Right atrium auricular region (tissue), 2 donors: Measurements from ENCODE around the gene PBOV1. TPM values are rescaled to one million over a fixed set of nuclear protein-coding genes. Genes with fewer than 3 reads are reported as not detected.

Experiments used
- DNase-seq: peaks from one replicate; pipeline ENCODE4 v3.0.0-alpha.2; 2019; ENCODE audit warnings: low spot score
- H3K27ac ChIP-seq, 2 donors: fragments of 200-600 bp; sonication (generic); 1 replicate in 1 of 2; 2 replicates in 1 of 2; pipeline ENCODE4 v1.5.1; 2016 to 2019
- H3K27me3 ChIP-seq, 2 donors: fragments of 200-600 bp; sonication (generic); one replicate each; pipeline versions ENCODE4 v1.5.1 to v1.6.0; 2017 to 2019
- H3K36me3 ChIP-seq: fragments of 200-600 bp; sonication (generic); one replicate; pipeline ENCODE4 v1.5.1; 2016
- H3K4me1 ChIP-seq, 2 donors: fragments of 200-600 bp; sonication (generic); one replicate each; pipeline versions ENCODE4 v1.5.1 to v1.6.0; 2017 to 2019
- H3K4me3 ChIP-seq, 2 donors: fragments of 200-600 bp; sonication (generic); 1 replicate in 1 of 2; 2 replicates in 1 of 2; pipeline ENCODE4 v1.5.1; 2017 to 2019; ENCODE audit warnings: mild to moderate bottlenecking in 1 of 2, moderate library complexity in 1 of 2
- H3K9me3 ChIP-seq, 2 donors: fragments of 200-600 bp; sonication (generic); one replicate each; pipeline ENCODE4 v1.5.1; 2019
- total RNA-seq, 2 donors: library from RNA; depleted of rRNA; stranded (reverse); fragments of >200 nt; gene quantifications; one replicate each; pipeline ENCODE4 v1.1.0, GENCODE V29; 2016
- TF ChIP-seq, protein P1 (sequence below), 2 donors: fragments of 200-600 bp; sonication (generic); IDR thresholded peaks; one replicate each; pipeline ENCODE4 v1.5.1; 2019; ENCODE audit warnings: antibody characterized with exemption in 2 of 2

Gene PBOV1
- total RNA-seq, 2 donors from 2014 or later, result not detected

DNA sequence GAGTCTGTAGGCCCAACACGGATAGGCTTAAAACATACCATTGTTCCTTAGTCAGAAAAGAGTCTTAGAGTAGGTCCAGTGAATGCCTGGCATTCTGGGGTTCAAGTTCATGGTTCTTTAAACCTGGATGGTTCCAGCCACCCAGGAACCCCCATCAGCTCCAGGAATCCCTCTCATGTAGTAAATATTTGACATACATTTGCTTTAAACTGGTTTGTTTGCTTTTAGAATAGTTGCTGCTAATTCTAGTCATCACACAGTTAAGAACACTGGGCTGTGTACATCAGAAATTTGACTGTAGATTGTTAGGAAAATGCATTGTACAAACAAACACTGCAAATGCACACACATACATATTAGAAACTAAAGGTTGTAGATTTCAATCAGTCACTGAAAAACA, 30.6 kb upstream of the PBOV1 start:
- DNase-seq, result no peak
- Histone ChIP-seq H3K4me3 (no peak overlapping the region), H3K9me3 (no peaks in the 10 kb centered on the region), H3K4me1 (no peaks in the 10 kb centered on the region), H3K27ac (no peak overlapping the region), H3K27me3 (no peaks in the 10 kb centered on the region), H3K36me3 (no peaks in the 10 kb centered on the region)
- TF ChIP-seq, protein P1, sequence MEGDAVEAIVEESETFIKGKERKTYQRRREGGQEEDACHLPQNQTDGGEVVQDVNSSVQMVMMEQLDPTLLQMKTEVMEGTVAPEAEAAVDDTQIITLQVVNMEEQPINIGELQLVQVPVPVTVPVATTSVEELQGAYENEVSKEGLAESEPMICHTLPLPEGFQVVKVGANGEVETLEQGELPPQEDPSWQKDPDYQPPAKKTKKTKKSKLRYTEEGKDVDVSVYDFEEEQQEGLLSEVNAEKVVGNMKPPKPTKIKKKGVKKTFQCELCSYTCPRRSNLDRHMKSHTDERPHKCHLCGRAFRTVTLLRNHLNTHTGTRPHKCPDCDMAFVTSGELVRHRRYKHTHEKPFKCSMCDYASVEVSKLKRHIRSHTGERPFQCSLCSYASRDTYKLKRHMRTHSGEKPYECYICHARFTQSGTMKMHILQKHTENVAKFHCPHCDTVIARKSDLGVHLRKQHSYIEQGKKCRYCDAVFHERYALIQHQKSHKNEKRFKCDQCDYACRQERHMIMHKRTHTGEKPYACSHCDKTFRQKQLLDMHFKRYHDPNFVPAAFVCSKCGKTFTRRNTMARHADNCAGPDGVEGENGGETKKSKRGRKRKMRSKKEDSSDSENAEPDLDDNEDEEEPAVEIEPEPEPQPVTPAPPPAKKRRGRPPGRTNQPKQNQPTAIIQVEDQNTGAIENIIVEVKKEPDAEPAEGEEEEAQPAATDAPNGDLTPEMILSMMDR (IDR thresholded peaks at IDR 0.05), result no peak

GRCh38 chr6:138248011-138248410, 29.7 kb upstream of the PBOV1 start:
- Histone ChIP-seq H3K27me3 (no peaks in the 10 kb centered on the region), H3K36me3 (no peaks in the 10 kb centered on the region)
- TF ChIP-seq, protein P1 (IDR thresholded peaks at IDR 0.05), result no peak

DNA sequence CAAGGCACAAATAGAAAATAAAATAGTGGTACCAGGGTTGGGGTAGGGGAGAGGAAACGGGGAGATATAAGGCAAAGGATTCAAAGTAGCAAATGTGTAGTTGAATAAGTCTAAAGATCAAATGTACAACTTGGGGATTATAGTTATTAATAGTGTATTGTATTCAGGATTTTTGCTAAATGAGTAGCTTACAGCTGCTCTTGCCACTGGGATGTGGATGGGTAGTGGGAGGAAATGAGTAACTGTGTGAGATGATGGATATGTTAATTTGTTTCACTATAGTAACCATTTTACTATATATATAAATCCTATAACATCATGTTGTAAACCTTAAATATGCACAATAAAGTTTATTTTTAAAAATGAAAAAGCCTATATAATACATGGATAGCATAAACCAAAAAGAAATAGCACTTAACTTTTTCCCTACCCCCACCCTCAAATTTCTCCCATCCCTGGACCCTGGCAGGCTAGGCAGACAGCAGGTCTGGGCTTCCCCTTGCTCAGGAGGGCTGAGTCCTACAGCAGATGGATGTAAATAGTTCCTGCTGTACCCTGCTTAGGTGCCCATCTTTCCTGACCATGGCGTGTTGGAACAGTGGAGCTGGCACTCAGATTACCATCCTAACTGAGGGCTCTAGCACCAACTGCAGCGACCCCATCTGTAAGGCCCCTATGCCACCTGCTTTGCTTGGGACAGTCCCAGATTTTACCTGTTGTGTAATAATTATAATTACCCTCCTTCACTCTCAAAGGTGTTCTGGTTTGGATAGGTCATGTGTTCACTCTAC, 28.6 kb upstream of the PBOV1 start:
- Histone ChIP-seq H3K36me3 (no peaks in the 10 kb centered on the region), H3K27ac (no peak overlapping the region), H3K4me1 (no peaks in the 10 kb centered on the region), H3K27me3 (no peaks in the 10 kb centered on the region), H3K9me3 (no peaks in the 10 kb centered on the region), H3K4me3 (no peak overlapping the region)
- no peak for DNase-seq
- TF ChIP-seq, protein P1 (IDR thresholded peaks at IDR 0.05), result no peak

More at GRCh38 chr6:138248011-138248410, 29.7 kb upstream of the PBOV1 start:
- no peaks in the 10 kb centered on the region for H3K4me1 ChIP-seq
- H3K27ac ChIP-seq, result no peak overlapping the region
- H3K9me3 ChIP-seq, result no peaks in the 10 kb centered on the region
- DNase-seq, result no peak
- H3K4me3 ChIP-seq, result no peak overlapping the region

DNA sequence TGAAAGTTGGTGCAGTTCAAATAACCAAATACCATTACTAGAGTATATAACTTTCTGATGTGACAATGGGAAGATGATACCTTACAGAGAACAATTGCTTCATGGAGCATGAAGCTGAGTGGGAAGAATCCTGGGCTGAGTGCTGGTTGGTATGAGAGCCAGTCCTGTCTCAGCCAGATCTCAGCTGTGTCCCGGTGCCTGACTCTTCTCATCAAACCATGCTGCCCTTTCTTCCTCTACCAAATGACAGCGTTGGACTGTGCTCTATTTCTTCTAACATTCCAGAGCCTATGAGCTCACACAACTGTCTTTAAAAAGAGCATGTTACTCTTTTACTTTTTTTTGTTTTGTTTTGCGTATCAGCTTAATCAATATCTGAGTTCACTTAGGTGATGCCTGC, 27.5 kb upstream of the PBOV1 start:
- no peaks in the 10 kb centered on the region for H3K4me1 ChIP-seq
- H3K4me3 ChIP-seq, result no peak overlapping the region
- H3K27me3 ChIP-seq, result no peaks in the 10 kb centered on the region
- DNase-seq, result no peak
- no peak overlapping the region for H3K27ac ChIP-seq
- no peaks in the 10 kb centered on the region for H3K9me3 ChIP-seq
- H3K36me3 ChIP-seq, result no peaks in the 10 kb centered on the region
- TF ChIP-seq, protein P1 (IDR thresholded peaks at IDR 0.05), result no peak

- TF ChIP-seq, protein P1 (IDR thresholded peaks at IDR 0.05), result no peak
These were observed 24.8 kb upstream of the PBOV1 start for GRCh38 chr6:138242987-138243592.

More at GRCh38 chr6:138242987-138243592, 24.8 kb upstream of the PBOV1 start:
- Histone ChIP-seq H3K27me3 (no peaks in the 10 kb centered on the region), H3K4me1 (no peaks in the 10 kb centered on the region), H3K36me3 (no peaks in the 10 kb centered on the region), H3K27ac (no peak overlapping the region), H3K4me3 (no peak overlapping the region), H3K9me3 (no peaks in the 10 kb centered on the region)
- no peak for DNase-seq
